ENCODE results near the gene RUNX1. TPM values are rescaled to one million over a fixed set of nuclear protein-coding genes. Genes with fewer than 3 reads are reported as not detected.

RUNX1 gene
- total and polyA plus RNA-seq, 2 donors (not counting 1 experiment from before 2014, with no cell fraction given): 26.3 to 73.0 TPM

GRCh38 chr21:35066824-35067223 is 17.7 kb upstream of the RUNX1 start:
- CTCF ChIA-PET: interaction anchor here (0.5 kb wide), 1 partner anchor 1448 kb away, joined by 4 read pairs; no protein-coding TSS in a partner anchor
- Histone ChIP-seq H3K36me3 (replicated peaks in 1 of 2; ENCODE audit: control extremely low read depth in 1 of 2, control insufficient read depth in 1 of 2, extremely low read depth in 1 of 2, insufficient read depth in 2 of 2, low read length in 1 of 2) (no peaks in the 10 kb centered on the region), H3K9me3 (ENCODE audit: control extremely low read depth in 1 of 3, control insufficient read depth in 2 of 3, insufficient read depth in 1 of 3, low read length in 2 of 3) (no peaks in the 10 kb centered on the region), H4K20me1 (ENCODE audit: control insufficient read depth, insufficient read depth, low read length, poor library complexity, severe bottlenecking) (no peaks in the 10 kb centered on the region), H3K4me2 (replicated peaks; ENCODE audit: low read depth, low read length, poor library complexity, severe bottlenecking) (no peak overlapping the region), H3K4me3 (ENCODE audit: control extremely low read depth in 1 of 5, extremely low read depth in 1 of 5, insufficient read depth in 1 of 5, low read depth in 2 of 5, low read length in 4 of 5) (no peak overlapping the region), H3K27me3 (replicated peaks in 1 of 4; ENCODE audit: control extremely low read depth in 1 of 4, control insufficient read depth in 3 of 4, insufficient read depth in 4 of 4, low read length in 3 of 4) (peaks cover 0 to 5% (median 0%) of the 10 kb centered on the region in 4 experiments), H2AFZ (ENCODE audit: insufficient read depth, low read depth, low read length, poor library complexity, severe bottlenecking) (no peak overlapping the region), H3K9ac (ENCODE audit: low read length) (no peak overlapping the region), H3K4me1 (ENCODE audit: control insufficient read depth in 2 of 2, insufficient read depth in 2 of 2, low read length in 2 of 2) (no peaks in the 10 kb centered on the region), H3K79me2 (ENCODE audit: control insufficient read depth, insufficient read depth, low read length) (no peaks in the 10 kb centered on the region), H3K27ac (ENCODE audit: low read length in 2 of 2) (no peak overlapping the region)
- Mint-ChIP-seq H3K9me3 (ENCODE audit: insufficient read depth) (no peaks in the 10 kb centered on the region), H3K27me3 (peaks cover 18% of the 10 kb centered on the region), H3K27ac (no peak overlapping the region), H3K4me1 (no peaks in the 10 kb centered on the region), H3K4me3 (no peak overlapping the region)
- WGBS (ENCODE audit: insufficient coverage): 93% methylated on average over 2 of the region's 4 CpGs
- DNase-seq (no peak), ATAC-seq (ENCODE audit: low read depth) (no peak)
- TF ChIP-seq CTCF (IDR thresholded peaks at IDR 0.05) (no peak), EZH2 (IDR thresholded peaks at IDR 0.05; ENCODE audit: borderline replicate concordance, insufficient read depth, low read depth, low read length, poor library complexity, severe bottlenecking) (no peak)
- intact Hi-C loops (cut with micrococcal nuclease): no loop called here
- POLR2A ChIA-PET: no interaction called here

GRCh38 chr21:35063428-35064172 is 14.5 kb upstream of the RUNX1 start:
- 79% methylated on average over 3 of the region's 6 CpGs for WGBS (ENCODE audit: insufficient coverage)
- intact Hi-C loops (cut with micrococcal nuclease): no loop called here
- Histone ChIP-seq H3K4me1 (ENCODE audit: control insufficient read depth in 2 of 2, insufficient read depth in 2 of 2, low read length in 2 of 2) (no peaks in the 10 kb centered on the region), H3K27ac (ENCODE audit: low read length in 2 of 2) (no peak overlapping the region), H4K20me1 (ENCODE audit: control insufficient read depth, insufficient read depth, low read length, poor library complexity, severe bottlenecking) (no peaks in the 10 kb centered on the region), H3K4me2 (replicated peaks; ENCODE audit: low read depth, low read length, poor library complexity, severe bottlenecking) (no peak overlapping the region), H2AFZ (ENCODE audit: insufficient read depth, low read depth, low read length, poor library complexity, severe bottlenecking) (no peak overlapping the region), H3K4me3 (ENCODE audit: control extremely low read depth in 1 of 5, extremely low read depth in 1 of 5, insufficient read depth in 1 of 5, low read depth in 2 of 5, low read length in 4 of 5) (no peak overlapping the region), H3K79me2 (ENCODE audit: control insufficient read depth, insufficient read depth, low read length) (no peaks in the 10 kb centered on the region), H3K36me3 (replicated peaks in 1 of 2; ENCODE audit: control extremely low read depth in 1 of 2, control insufficient read depth in 1 of 2, extremely low read depth in 1 of 2, insufficient read depth in 2 of 2, low read length in 1 of 2) (no peaks in the 10 kb centered on the region), H3K9ac (ENCODE audit: low read length) (no peak overlapping the region), H3K9me3 (ENCODE audit: control extremely low read depth in 1 of 3, control insufficient read depth in 2 of 3, insufficient read depth in 1 of 3, low read length in 2 of 3) (no peaks in the 10 kb centered on the region), H3K27me3 (replicated peaks in 1 of 4; ENCODE audit: control extremely low read depth in 1 of 4, control insufficient read depth in 3 of 4, insufficient read depth in 4 of 4, low read length in 3 of 4) (peaks cover 0 to 7% (median 4%) of the 10 kb centered on the region in 4 experiments)
- no peak overlapping the region for H3K4me3 Mint-ChIP-seq
- ChIA-PET CTCF (no interaction called here), POLR2A (no interaction called here)
- H3K9me3 Mint-ChIP-seq (ENCODE audit: insufficient read depth): no peaks in the 10 kb centered on the region
- no peak for ATAC-seq (ENCODE audit: low read depth)
- H3K27ac Mint-ChIP-seq: no peak overlapping the region
- no peak for TF ChIP-seq EZH2 (IDR thresholded peaks at IDR 0.05; ENCODE audit: borderline replicate concordance, insufficient read depth, low read depth, low read length, poor library complexity, severe bottlenecking)
- TF ChIP-seq CTCF (IDR thresholded peaks at IDR 0.05): no peak
- DNase-seq: no peak
- H3K27me3 Mint-ChIP-seq: peaks cover 26% of the 10 kb centered on the region
- H3K4me1 Mint-ChIP-seq: peaks cover 5% of the 10 kb centered on the region

All from B cell (primary cell).